Erythroblast (primary cell): Measurements from ENCODE around the gene ARHGAP5.

Experiments used
- GATA1 ChIP-seq: IDR thresholded peaks from 2 replicates; pipeline ENCODE4 v1.6.1; 2011; ENCODE audit warnings: low read depth, mild to moderate bottlenecking, control low read depth, low read length, moderate library complexity
- POLR2A ChIP-seq: IDR thresholded peaks from 2 replicates; pipeline ENCODE4 v1.6.1; 2011; ENCODE audit warnings: mild to moderate bottlenecking, low read length

DNA sequence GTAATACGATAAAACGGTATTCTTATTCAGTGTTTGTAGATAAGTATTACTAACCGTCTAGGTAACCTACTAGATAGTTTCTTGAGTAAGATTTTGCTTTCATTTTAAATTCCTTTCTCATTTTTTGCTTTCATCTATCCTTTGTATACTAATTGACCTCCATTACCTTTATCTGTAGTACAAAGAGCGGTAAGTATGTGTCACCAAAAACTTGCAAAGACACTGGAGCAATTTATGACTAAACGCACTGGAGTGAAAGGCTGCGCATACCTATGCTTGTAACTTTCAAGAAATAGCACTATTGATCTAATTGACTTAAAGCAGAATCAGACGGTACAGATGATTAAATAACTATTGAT, 1.7 kb downstream of the ARHGAP5 start:
- TF ChIP-seq POLR2A (no peak), GATA1 (no peak)
